HG02759 (cell line): ENCODE measurements around the gene OSTN.

Experiments used
- ATAC-seq: cut with Tn5 transposase; IDR thresholded peaks from one replicate; pipeline ENCODE4 v1.9.1; 2021; ENCODE audit warnings: mild to moderate bottlenecking, moderate library complexity; ENCODE audit not compliant: unreplicated experiment

OSTN gene

GRCh38 chr3:191234216-191234615 lies 35.2 kb downstream of the OSTN start:
- ATAC-seq: no peak

GRCh38 chr3:191235331-191236314 lies 36.6 kb downstream of the OSTN start:
- peak; percentile 99 for ATAC-seq

DNA sequence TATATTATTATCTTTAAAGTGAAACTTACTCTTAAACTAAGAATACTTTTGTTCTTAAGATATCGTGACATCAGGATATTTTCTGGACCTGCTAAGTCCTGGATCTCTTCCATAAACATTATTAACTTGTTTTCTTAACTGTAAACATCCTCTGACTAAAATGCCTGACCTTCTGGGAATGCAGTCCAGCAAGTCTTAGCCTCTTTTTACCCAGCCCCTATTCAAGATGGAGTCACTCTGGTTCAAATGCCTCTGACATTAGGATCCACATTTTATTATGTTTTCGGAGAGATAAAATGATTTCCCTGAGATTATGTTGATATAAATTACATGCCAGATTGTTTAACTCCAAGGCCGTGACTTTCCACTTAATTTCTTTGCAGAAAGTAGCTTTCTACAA lies 37.6 kb downstream of the OSTN start:
- ATAC-seq: no peak

GRCh38 chr3:191237047-191237882 lies 38.2 kb downstream of the OSTN start:
- ATAC-seq: no peak

GRCh38 chr3:191238321-191238817 lies 39.3 kb downstream of the OSTN start:
- no peak for ATAC-seq

DNA sequence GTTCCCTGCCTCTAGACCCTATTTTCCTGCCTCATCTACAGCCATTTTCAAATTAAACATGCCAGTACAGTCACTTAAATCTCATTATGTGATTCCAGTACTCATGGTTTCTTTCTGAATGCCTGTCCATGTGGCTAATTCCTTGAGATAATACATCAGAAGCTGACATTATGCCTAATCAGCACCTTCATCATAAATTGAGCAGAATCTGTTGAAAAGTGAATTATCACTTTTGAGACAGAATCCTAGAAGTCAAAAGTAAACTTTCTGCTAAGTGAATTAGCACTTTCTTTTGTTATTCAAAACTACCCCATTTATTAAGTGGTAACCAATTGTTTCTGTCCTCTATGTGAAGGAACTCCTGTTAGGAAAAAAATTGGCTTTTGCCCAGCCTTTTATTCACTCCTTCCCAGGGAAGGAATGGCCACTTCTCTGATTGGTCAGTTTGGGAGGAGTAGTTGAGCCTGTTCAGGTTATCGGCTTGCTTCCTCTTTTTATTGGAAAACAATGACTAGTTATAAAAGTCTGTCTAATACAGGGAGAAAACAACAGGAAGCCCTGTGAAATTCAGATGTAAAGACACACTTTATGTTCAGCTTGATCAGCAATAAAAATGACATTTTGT lies 40.5 kb downstream of the OSTN start:
- no peak for ATAC-seq

DNA sequence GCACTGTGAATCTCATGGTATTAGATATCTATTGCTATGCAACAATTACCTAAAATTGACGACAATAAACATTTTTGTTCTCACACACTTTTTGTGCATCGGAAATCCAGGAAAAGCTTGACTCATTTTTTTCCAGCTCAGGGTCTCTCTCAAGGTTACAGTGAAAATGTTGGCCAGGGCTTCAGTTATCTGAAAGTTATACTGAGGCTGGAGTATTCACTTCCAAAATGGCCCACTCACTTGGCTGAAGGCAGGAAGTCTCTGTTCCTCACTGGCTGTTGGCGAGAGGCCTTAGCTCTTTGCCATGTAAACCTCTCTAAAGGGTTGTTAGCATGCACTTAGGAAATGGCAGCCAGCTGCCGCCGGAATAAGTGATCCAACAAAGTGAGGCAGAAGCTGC lies 41.4 kb downstream of the OSTN start:
- no peak for ATAC-seq

- no peak for ATAC-seq
These were observed 45.3 kb downstream of the OSTN start for GRCh38 chr3:191244242-191244867.

GRCh38 chr3:191246034-191246433 lies 47.0 kb downstream of the OSTN start:
- peak; percentile 82 for ATAC-seq

DNA sequence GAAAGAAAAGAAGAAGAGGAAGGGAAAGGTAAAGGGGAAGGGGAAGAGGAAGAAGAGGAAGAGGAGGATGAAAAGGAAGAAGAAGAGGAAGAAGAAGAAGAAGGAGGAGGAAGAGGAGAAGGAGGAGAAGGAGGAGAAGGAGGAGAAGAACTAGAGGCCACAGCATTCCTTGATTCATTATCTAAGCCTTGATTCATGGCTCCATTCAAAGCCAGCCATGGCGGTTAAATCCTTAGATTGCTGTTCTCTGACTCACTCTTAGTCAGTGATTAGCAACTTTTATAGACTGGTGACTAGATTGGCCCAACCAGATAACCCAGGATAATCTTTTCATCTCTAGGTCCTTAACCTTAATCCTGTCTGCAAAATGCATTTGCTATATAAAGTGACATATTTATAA lies 47.6 kb downstream of the OSTN start:
- no peak for ATAC-seq

DNA sequence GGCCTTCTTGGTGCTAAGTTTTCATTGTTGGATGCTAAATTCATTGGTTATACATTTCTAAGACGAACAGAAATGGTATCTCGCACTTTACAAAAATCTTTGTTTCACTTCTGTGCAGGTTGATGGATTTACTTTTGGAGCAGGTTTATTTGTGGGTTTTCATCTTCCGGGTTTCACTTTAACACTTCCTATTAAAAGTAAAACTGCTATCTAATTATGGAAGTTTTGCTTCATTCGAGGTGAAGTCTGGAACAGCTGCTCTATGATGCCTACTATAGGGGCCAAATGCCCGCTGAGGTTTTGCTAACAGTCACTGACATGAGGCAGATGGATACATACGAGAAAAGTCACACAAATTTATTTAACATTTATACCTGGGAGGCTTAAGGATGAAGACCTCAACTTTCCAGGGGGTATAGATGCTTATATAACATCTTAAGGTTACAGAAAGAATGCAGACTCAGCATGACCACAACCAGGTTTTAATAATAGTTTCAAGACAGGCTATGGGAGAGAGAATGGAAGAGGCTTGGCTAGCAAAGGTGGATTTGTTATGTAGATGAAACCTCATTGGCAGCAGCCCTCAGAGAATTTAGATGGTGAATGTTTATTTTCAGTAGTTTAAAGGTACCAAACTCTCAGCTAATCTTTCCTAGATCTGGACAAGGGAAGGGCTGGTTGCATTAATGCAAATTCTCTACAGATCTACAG lies 54.2 kb downstream of the OSTN start:
- peak; percentile 61 for ATAC-seq

GRCh38 chr3:191254098-191254873 lies 55.2 kb downstream of the OSTN start:
- no peak for ATAC-seq

- ATAC-seq: no peak
These were observed 56.1 kb downstream of the OSTN start for GRCh38 chr3:191255156-191255555.

DNA sequence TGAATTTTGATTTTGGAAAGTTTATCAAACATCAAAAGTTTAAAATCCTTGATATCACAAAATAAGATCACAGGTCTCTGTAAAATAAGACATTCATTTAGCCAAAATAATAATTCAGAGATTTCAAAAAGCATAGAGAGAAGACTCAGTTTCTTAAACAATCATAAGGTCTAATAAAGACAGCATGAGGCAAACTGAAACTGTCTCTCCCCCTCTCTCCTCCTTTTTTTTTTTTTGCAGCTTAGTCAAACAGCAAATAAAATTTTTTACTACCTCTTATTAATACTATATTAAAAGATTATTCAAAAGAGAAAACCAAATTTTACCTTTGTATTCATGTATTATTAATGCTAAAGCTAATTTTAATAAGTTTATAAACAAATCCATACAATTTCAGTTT lies 57.4 kb downstream of the OSTN start:
- ATAC-seq: no peak

DNA sequence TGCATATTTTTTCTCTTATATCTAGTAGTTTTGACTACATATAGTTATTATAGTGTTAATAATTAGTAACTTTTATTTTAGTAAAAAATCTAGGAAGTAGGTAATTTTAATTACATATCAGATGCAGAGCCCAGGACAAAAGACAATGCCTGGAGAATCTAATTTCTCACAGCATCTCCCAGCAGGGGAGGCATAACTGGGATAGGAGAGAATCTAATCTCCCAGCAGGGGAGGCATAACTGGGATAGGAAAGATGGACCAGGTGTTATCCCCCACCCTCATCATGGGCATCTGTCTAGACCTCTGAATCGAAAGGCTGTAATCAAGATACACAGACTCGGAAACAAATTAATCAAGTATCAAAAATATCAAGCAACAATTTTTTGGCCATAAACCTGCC lies 58.2 kb downstream of the OSTN start:
- no peak for ATAC-seq

- ATAC-seq: no peak
These were observed 60.4 kb downstream of the OSTN start for GRCh38 chr3:191259486-191259885.

DNA sequence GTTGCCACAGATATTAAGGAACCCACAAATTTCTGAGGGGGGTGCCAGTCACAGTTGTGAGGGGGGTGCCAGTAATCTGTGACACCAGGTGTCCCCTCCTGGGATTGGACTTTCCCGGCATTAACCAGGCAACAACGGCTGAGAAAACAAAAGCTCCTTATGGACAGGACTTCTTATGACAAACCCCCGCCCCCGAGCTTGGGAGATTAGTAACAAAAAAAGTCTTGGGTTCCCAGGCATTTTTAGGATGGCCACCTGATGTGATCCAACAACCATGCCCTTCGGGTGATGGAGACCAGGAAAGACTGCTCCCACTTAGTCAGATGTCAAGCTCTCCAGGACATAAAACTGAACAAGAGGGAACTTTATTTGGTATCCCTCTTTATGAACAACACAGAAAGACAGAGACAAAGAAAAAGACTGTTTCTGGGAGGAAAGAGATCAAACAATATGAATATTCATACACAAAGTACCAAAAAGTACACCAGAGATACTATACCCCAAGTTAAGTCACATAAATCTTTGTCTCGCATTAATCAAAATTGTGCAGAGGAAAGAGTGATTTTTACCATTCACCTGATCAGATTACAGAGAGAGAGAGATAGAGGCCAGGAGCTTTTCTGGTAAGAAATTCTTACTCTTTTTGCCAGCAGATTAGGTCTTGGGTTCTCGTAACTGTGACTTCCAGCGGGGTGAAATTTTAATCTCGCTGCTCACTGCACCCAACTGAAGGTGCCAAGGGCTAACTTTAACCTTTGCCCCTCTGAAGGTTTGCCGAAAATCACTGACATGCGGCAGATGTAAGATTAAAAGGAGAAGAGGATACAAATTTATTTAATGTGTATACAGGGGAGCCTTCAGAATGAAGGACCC lies 61.6 kb downstream of the OSTN start:
- ATAC-seq: no peak

DNA sequence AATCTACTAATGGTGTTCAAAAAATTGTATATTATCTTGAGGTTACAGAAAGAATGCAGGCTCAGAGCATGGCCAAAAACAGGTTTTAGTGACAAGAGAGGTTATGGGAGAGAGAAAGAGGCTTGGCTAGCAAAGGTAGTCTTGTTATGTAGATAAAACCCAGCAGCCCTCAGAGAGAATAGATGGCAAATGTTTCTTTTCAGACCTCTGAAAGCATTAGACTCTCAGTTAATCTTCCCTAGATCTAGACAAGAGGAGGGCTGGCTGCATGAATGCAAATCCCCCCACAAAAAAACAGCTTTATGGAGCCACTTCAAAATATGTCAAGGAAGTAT lies 62.2 kb downstream of the OSTN start:
- no peak for ATAC-seq
